Fibroblast of the aortic adventitia (primary cell): ENCODE results near the gene SEC24B. TPM values are rescaled to one million over a fixed set of nuclear protein-coding genes. Genes with fewer than 3 reads are reported as not detected.

Experiments used
- DNase-seq: peaks from one replicate; pipeline ENCODE4 v3.0.0-alpha.2; 2010; ENCODE audit warnings: low read depth
- H3K4me3 ChIP-seq: 2 replicates; pipeline ENCODE4 v1.5.1; 2011; ENCODE audit warnings: low read depth, mild to moderate bottlenecking, control low read depth, low read length, moderate library complexity
- small RNA-seq: library from RNA; depleted of rRNA; stranded (forward); fragments of <200 nt; gene quantifications from one replicate; pipeline ENCODE3, GENCODE V24; 2012
- total RNA-seq: library from RNA; depleted of rRNA; stranded (reverse); fragments of >200 nt; gene quantifications from 2 replicates; pipeline ENCODE4 v1.2.3, GENCODE V29; 2012; ENCODE audit warnings: low replicate concordance
- TF ChIP-seq, protein P1 (sequence below): IDR thresholded peaks from 2 replicates; pipeline ENCODE4 v1.5.1; 2011; ENCODE audit warnings: mild to moderate bottlenecking, low read length, control low read depth, inconsistent platforms; ENCODE audit not compliant: insufficient read depth

Gene SEC24B
- total RNA-seq, 1 donor = 29.6 TPM

GRCh38 chr4:109589119-109589518 lies 155.5 kb downstream of the SEC24B start:
- TF ChIP-seq, protein P1, sequence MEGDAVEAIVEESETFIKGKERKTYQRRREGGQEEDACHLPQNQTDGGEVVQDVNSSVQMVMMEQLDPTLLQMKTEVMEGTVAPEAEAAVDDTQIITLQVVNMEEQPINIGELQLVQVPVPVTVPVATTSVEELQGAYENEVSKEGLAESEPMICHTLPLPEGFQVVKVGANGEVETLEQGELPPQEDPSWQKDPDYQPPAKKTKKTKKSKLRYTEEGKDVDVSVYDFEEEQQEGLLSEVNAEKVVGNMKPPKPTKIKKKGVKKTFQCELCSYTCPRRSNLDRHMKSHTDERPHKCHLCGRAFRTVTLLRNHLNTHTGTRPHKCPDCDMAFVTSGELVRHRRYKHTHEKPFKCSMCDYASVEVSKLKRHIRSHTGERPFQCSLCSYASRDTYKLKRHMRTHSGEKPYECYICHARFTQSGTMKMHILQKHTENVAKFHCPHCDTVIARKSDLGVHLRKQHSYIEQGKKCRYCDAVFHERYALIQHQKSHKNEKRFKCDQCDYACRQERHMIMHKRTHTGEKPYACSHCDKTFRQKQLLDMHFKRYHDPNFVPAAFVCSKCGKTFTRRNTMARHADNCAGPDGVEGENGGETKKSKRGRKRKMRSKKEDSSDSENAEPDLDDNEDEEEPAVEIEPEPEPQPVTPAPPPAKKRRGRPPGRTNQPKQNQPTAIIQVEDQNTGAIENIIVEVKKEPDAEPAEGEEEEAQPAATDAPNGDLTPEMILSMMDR = no peak
- no peak overlapping the region for H3K4me3 ChIP-seq
- DNase-seq = no peak

GRCh38 chr4:109589605-109590004 lies 156.0 kb downstream of the SEC24B start:
- no peak for DNase-seq
- H3K4me3 ChIP-seq = no peak overlapping the region
- TF ChIP-seq, protein P1 = no peak

Small RNAs within 50 kb of the gene (small RNA-seq; reads per million reads assigned to genes)
- gene MIR576 = 1.5 reads per million, percentile 56 among the genes with 10 or more reads in this experiment
- not detected for gene RN7SL55P

Other genes with a start within 250 kb of the SEC24B start
- gene COL25A1, start 131.2 kb upstream of the SEC24B start, total RNA-seq = 0.27 and 1.7 TPM in 2 replicates
- gene MCUB, start 126.4 kb downstream of the SEC24B start, total RNA-seq = 32.5 and 49.3 TPM in 2 replicates